Measurements from ENCODE around the gene STAB1. TPM values are rescaled to one million over a fixed set of nuclear protein-coding genes. Genes with fewer than 3 reads are reported as not detected.
"Not testable (repeated sequence)": the region's sequence is repeated elsewhere in the genome, so short reads cannot be mapped to it uniquely, and the experiment has no call there.

The STAB1 gene
- total RNA-seq, 2 donors from 2014 or later: 1.7 to 4.9 TPM

GRCh38 chr3:52521881-52522650 is 26.9 kb downstream of the STAB1 start:
- no peak for ATAC-seq
- Mint-ChIP-seq H3K4me3 (no peak overlapping the region), H3K4me1 (peaks cover 2% of the 10 kb centered on the region), H3K36me3 (ENCODE audit: low read depth) (no peaks in the 10 kb centered on the region), H3K27me3 (no peaks in the 10 kb centered on the region), H3K27ac (no peak overlapping the region)
- no peaks in the 10 kb centered on the region for H3K9me3 ChIP-seq (ENCODE audit: control insufficient read depth, low read length, poor library complexity, severe bottlenecking)
- DNase-seq: no peak

GRCh38 chr3:52522651-52523251 is 27.6 kb downstream of the STAB1 start:
- H3K27ac Mint-ChIP-seq: no peak overlapping the region
- H3K27me3 Mint-ChIP-seq: no peaks in the 10 kb centered on the region
- no peaks in the 10 kb centered on the region for H3K36me3 Mint-ChIP-seq (ENCODE audit: low read depth)
- no peaks in the 10 kb centered on the region for H3K9me3 ChIP-seq (ENCODE audit: control insufficient read depth, low read length, poor library complexity, severe bottlenecking)
- no peak overlapping the region for H3K4me3 Mint-ChIP-seq
- DNase-seq (no peak), ATAC-seq (no peak)
- peaks cover 2% of the 10 kb centered on the region for H3K4me1 Mint-ChIP-seq

GRCh38 chr3:52523386-52524257 is 28.5 kb downstream of the STAB1 start:
- no peaks in the 10 kb centered on the region for H3K9me3 ChIP-seq (ENCODE audit: control insufficient read depth, low read length, poor library complexity, severe bottlenecking)
- no peak for ATAC-seq
- no peaks in the 10 kb centered on the region for H3K36me3 Mint-ChIP-seq (ENCODE audit: low read depth)
- H3K27ac Mint-ChIP-seq: no peak overlapping the region
- no peak for DNase-seq
- H3K4me3 Mint-ChIP-seq: no peak overlapping the region
- H3K27me3 Mint-ChIP-seq: no peaks in the 10 kb centered on the region
- H3K4me1 Mint-ChIP-seq: peaks cover 2% of the 10 kb centered on the region

- no peaks in the 10 kb centered on the region for H3K9me3 ChIP-seq (ENCODE audit: control insufficient read depth, low read length, poor library complexity, severe bottlenecking)
- Mint-ChIP-seq H3K4me3 (no peak overlapping the region), H3K36me3 (ENCODE audit: low read depth) (no peaks in the 10 kb centered on the region), H3K27ac (no peak overlapping the region), H3K4me1 (peaks cover 2% of the 10 kb centered on the region), H3K27me3 (no peaks in the 10 kb centered on the region)
- DNase-seq (peak in 1 of 3 donors; percentile 1), ATAC-seq (no peak)
These were observed 29.2 kb downstream of the STAB1 start for GRCh38 chr3:52524258-52524751.

- Mint-ChIP-seq H3K36me3 (ENCODE audit: low read depth) (no peaks in the 10 kb centered on the region), H3K27me3 (no peaks in the 10 kb centered on the region), H3K27ac (peak overlapping the region; percentile 43), H3K4me3 (no peak overlapping the region), H3K4me1 (peaks cover 2% of the 10 kb centered on the region)
- H3K9me3 ChIP-seq (ENCODE audit: control insufficient read depth, low read length, poor library complexity, severe bottlenecking): no peaks in the 10 kb centered on the region
- peak in 1 of 3 donors; percentile 2 for DNase-seq
- ATAC-seq: no peak
These were observed 29.9 kb downstream of the STAB1 start for GRCh38 chr3:52524752-52525679.

GRCh38 chr3:52525680-52526561 is 30.8 kb downstream of the STAB1 start:
- peak in 2 of 3 donors; percentile 1 to 11 for DNase-seq
- Mint-ChIP-seq H3K27ac (peak overlapping the region; percentile 43), H3K36me3 (ENCODE audit: low read depth) (no peaks in the 10 kb centered on the region), H3K4me1 (peaks cover under 1% of the 10 kb centered on the region), H3K27me3 (no peaks in the 10 kb centered on the region), H3K4me3 (no peak overlapping the region)
- no peak for ATAC-seq
- no peaks in the 10 kb centered on the region for H3K9me3 ChIP-seq (ENCODE audit: control insufficient read depth, low read length, poor library complexity, severe bottlenecking)

GRCh38 chr3:52526671-52527038 is 31.5 kb downstream of the STAB1 start:
- H3K4me1 Mint-ChIP-seq; DNase-seq; ATAC-seq; H3K27me3 Mint-ChIP-seq; H3K36me3 Mint-ChIP-seq (ENCODE audit: low read depth); H3K9me3 ChIP-seq (ENCODE audit: control insufficient read depth, low read length, poor library complexity, severe bottlenecking); H3K27ac Mint-ChIP-seq; H3K4me3 Mint-ChIP-seq: not testable (repeated sequence)

GRCh38 chr3:52527039-52527731 is 32.0 kb downstream of the STAB1 start:
- Mint-ChIP-seq H3K4me1 (no peaks in the 10 kb centered on the region), H3K4me3 (no peak overlapping the region), H3K36me3 (ENCODE audit: low read depth) (no peaks in the 10 kb centered on the region), H3K27ac (no peak overlapping the region), H3K27me3 (no peaks in the 10 kb centered on the region)
- DNase-seq (no peak), ATAC-seq (no peak)
- no peaks in the 10 kb centered on the region for H3K9me3 ChIP-seq (ENCODE audit: control insufficient read depth, low read length, poor library complexity, severe bottlenecking)

- ATAC-seq: no peak
- no peak overlapping the region for H3K27ac Mint-ChIP-seq
- H3K4me1 Mint-ChIP-seq: no peaks in the 10 kb centered on the region
- H3K9me3 ChIP-seq (ENCODE audit: control insufficient read depth, low read length, poor library complexity, severe bottlenecking): no peaks in the 10 kb centered on the region
- H3K36me3 Mint-ChIP-seq (ENCODE audit: low read depth): no peaks in the 10 kb centered on the region
- H3K4me3 Mint-ChIP-seq: no peak overlapping the region
- DNase-seq: no peak
- no peaks in the 10 kb centered on the region for H3K27me3 Mint-ChIP-seq
These were observed 32.8 kb downstream of the STAB1 start for GRCh38 chr3:52527732-52528585.

- H3K27ac Mint-ChIP-seq: no peak overlapping the region
- no peak overlapping the region for H3K4me3 Mint-ChIP-seq
- no peaks in the 10 kb centered on the region for H3K4me1 Mint-ChIP-seq
- H3K36me3 Mint-ChIP-seq (ENCODE audit: low read depth): no peaks in the 10 kb centered on the region
- H3K9me3 ChIP-seq (ENCODE audit: control insufficient read depth, low read length, poor library complexity, severe bottlenecking): no peaks in the 10 kb centered on the region
- no peaks in the 10 kb centered on the region for H3K27me3 Mint-ChIP-seq
- DNase-seq: no peak
- ATAC-seq: no peak
These were observed 33.6 kb downstream of the STAB1 start for GRCh38 chr3:52528586-52529375.
